Endodermal cell (in vitro differentiated cells): Measurements from ENCODE around the gene HELB. TPM values are rescaled to one million over a fixed set of nuclear protein-coding genes. Genes with fewer than 3 reads are reported as not detected.

Experiments
- DNase-seq: peaks from one replicate; pipeline ENCODE4 v3.0.0-alpha.2; 2017
- H3K27ac ChIP-seq: 2 replicates; pipeline ENCODE4 v1.5.1; 2013; ENCODE audit warnings: mild to moderate bottlenecking, low read depth, low read length, moderate library complexity
- H3K27me3 ChIP-seq: 2 replicates; pipeline ENCODE4 v1.6.1; 2013; ENCODE audit warnings: mild to moderate bottlenecking, low read length, moderate library complexity; ENCODE audit not compliant: insufficient read depth, control insufficient read depth, poor library complexity, severe bottlenecking
- H3K36me3 ChIP-seq: 2 replicates; pipeline ENCODE4 v1.7.0; 2013; ENCODE audit warnings: mild to moderate bottlenecking, low read length, moderate library complexity; ENCODE audit not compliant: control insufficient read depth, insufficient read depth
- H3K4me1 ChIP-seq: one replicate; pipeline ENCODE4 v1.7.0; 2013; ENCODE audit warnings: low read length; ENCODE audit not compliant: control insufficient read depth, insufficient read depth
- H3K4me3 ChIP-seq: 2 replicates; pipeline ENCODE4 v1.5.1; 2013; ENCODE audit warnings: mild to moderate bottlenecking, low read length, moderate library complexity
- H3K9ac ChIP-seq: 2 replicates; pipeline ENCODE4 v1.6.1; 2013; ENCODE audit warnings: mild to moderate bottlenecking, low read length, moderate library complexity; ENCODE audit not compliant: poor library complexity, severe bottlenecking; ENCODE audit errors: extremely low read depth
- H3K9me3 ChIP-seq: 2 replicates; pipeline ENCODE4 v1.6.1; 2013; ENCODE audit warnings: mild to moderate bottlenecking, low read length, moderate library complexity; ENCODE audit not compliant: control insufficient read depth
- H3K27ac Mint-ChIP-seq: 2 replicates; pipeline ENCODE4 v1.8.0; 2020; ENCODE audit warnings: mixed read lengths
- H3K27me3 Mint-ChIP-seq: 2 replicates; pipeline ENCODE4 v1.8.0; 2021; ENCODE audit warnings: mild to moderate bottlenecking, mixed read lengths; ENCODE audit not compliant: insufficient read depth
- H3K36me3 Mint-ChIP-seq: 2 replicates; pipeline ENCODE4 v1.8.0; 2020; ENCODE audit warnings: low read depth, mixed read lengths
- H3K4me1 Mint-ChIP-seq: 2 replicates; pipeline ENCODE4 v1.8.0; 2020; ENCODE audit warnings: mixed read lengths
- H3K4me3 Mint-ChIP-seq: 2 replicates; pipeline ENCODE4 v1.8.0; 2020; ENCODE audit warnings: mild to moderate bottlenecking, moderate library complexity, mixed read lengths
- H3K9me3 Mint-ChIP-seq: 2 replicates; pipeline ENCODE4 v1.8.0; 2020; ENCODE audit warnings: mild to moderate bottlenecking, mixed read lengths
- WGBS, 2 experiments: methylation state at CpG; one replicate each; pipeline versions ENCODE4 v1.1.5 to v1.1.7; 2013; ENCODE audit warnings: missing lambda C conversion rate in 2 of 2, mixed read lengths in 1 of 2; ENCODE audit not compliant: insufficient coverage in 1 of 2, insufficient read length in 1 of 2; 5-methylcytosine and 5-hydroxymethylcytosine counted together
- total RNA-seq, 2 donors: library from RNA; stranded (reverse); fragmentation: NEBNext Ultra II Directional in 1 of 2; extraction: Animal tissue kit (Norgen Biotek cat#: 25700) in 1 of 2; gene quantifications; 2 replicates in 1 of 2; 3 replicates in 1 of 2; pipeline ENCODE4 v1.2.1, GENCODE V29; 2021
- TF ChIP-seq, protein P1 (sequence below): fragments of 200-600 bp; sonication (generic); conservative IDR thresholded peaks from 2 replicates; pipeline ENCODE4 v1.5.0; 2021; ENCODE audit warnings: antibody characterized with exemption, mild to moderate bottlenecking

Gene HELB
- total RNA-seq, 2 donors from 2014 or later = 6.2 to 11.0 TPM

DNA sequence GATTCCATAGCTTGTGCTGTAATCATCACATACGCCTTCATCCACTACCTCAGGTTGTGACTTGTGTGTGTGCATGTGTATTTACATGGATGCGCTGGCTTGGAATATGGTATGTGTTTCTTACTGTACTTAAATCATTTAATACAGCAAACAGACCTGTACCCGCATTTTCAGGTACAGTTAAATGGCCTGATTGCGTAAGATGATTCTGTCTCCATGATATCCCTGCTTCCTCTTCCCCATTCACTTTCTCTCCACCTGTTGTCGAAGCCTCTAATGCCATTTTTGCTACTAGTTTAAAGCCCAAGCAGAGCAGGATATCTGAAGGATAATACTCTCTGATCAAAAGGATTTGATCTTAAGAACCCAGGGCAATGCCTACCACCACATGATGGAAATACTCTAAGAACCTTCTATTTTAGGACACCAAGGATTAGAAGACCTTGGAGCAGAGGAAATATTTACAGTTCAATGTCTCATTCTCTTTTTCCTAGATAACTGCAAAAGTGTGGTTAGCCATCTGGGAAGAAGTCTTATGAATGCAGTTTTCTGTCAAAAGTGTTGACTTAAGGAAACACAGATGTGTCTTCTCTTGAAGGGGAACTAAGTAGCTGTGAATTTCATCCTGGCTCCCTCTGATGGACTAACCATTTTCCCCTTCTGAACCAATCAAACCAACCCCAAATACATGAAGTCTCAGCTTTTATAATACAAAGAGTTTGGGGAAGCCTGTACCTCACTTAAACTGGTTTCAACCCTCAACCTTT, 78.7 kb downstream of the HELB start:
- Mint-ChIP-seq H3K9me3 (no peaks in the 10 kb centered on the region), H3K4me1 (no peaks in the 10 kb centered on the region), H3K27ac (no peak overlapping the region), H3K27me3 (no peaks in the 10 kb centered on the region), H3K36me3 (peaks cover 14% of the 10 kb centered on the region), H3K4me3 (no peak overlapping the region)
- H3K4me1 ChIP-seq = no peaks in the 10 kb centered on the region
- H3K4me3 ChIP-seq = no peak overlapping the region
- H3K9ac ChIP-seq = no peak overlapping the region
- DNase-seq = no peak
- no peaks in the 10 kb centered on the region for H3K9me3 ChIP-seq
- no peaks in the 10 kb centered on the region for H3K36me3 ChIP-seq
- no peak overlapping the region for H3K27ac ChIP-seq
- 92 to 95% methylated on average over 3 to 5 of the region's 5 CpGs for WGBS, 2 experiments
- H3K27me3 ChIP-seq = no peaks in the 10 kb centered on the region
- TF ChIP-seq, protein P1, sequence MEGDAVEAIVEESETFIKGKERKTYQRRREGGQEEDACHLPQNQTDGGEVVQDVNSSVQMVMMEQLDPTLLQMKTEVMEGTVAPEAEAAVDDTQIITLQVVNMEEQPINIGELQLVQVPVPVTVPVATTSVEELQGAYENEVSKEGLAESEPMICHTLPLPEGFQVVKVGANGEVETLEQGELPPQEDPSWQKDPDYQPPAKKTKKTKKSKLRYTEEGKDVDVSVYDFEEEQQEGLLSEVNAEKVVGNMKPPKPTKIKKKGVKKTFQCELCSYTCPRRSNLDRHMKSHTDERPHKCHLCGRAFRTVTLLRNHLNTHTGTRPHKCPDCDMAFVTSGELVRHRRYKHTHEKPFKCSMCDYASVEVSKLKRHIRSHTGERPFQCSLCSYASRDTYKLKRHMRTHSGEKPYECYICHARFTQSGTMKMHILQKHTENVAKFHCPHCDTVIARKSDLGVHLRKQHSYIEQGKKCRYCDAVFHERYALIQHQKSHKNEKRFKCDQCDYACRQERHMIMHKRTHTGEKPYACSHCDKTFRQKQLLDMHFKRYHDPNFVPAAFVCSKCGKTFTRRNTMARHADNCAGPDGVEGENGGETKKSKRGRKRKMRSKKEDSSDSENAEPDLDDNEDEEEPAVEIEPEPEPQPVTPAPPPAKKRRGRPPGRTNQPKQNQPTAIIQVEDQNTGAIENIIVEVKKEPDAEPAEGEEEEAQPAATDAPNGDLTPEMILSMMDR = no peak

DNA sequence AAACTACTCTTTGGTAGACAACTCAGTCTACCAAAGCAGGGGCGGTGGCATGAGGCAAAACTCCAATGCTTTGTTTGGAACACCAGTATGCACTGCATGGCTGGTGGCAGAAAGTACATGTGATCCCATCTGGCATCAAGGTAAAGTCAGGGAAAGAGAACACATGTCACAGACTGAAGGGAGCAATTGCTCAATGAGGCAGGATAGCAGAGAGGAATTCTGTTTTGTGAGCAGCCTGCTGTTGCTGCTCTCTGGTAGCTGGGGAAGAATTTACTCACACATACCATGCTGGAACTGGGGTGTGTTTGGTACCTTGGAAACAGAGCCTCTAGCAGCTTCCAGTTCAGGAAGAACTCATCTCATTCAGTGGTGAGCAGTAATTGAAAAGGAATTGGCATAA, 84.8 kb downstream of the HELB start:
- DNase-seq = no peak
- Mint-ChIP-seq H3K9me3 (no peaks in the 10 kb centered on the region), H3K4me3 (no peak overlapping the region), H3K36me3 (peaks cover 18% of the 10 kb centered on the region), H3K4me1 (no peaks in the 10 kb centered on the region), H3K27ac (no peak overlapping the region), H3K27me3 (no peaks in the 10 kb centered on the region)
- no peak overlapping the region for H3K27ac ChIP-seq
- no peaks in the 10 kb centered on the region for H3K9me3 ChIP-seq
- TF ChIP-seq, protein P1 = no peak
- no peaks in the 10 kb centered on the region for H3K27me3 ChIP-seq
- no peak overlapping the region for H3K9ac ChIP-seq
- no peaks in the 10 kb centered on the region for H3K36me3 ChIP-seq
- no peak overlapping the region for H3K4me3 ChIP-seq
- no peaks in the 10 kb centered on the region for H3K4me1 ChIP-seq
- WGBS, 2 experiments = 92% methylated on average over 1 of the region's 1 CpG; no CpG with 5 or more reads in 1 of the 2 experiments

Other genes with a start within 250 kb of the HELB start
- gene LLPH, start 171.7 kb upstream of the HELB start, total RNA-seq = 10 to 100 TPM; 16.5 to 25.7 TPM
- gene TMBIM4, start 132.5 kb upstream of the HELB start, total RNA-seq = 10 to 100 TPM; 18.7 to 21.9 TPM
- gene IRAK3, start 113.3 kb upstream of the HELB start, total RNA-seq = under 1 TPM; 0.27 to 0.59 TPM